Ascending aorta (tissue), 2 donors: ENCODE data around the gene ZC3H18. TPM values are rescaled to one million over a fixed set of nuclear protein-coding genes. Genes with fewer than 3 reads are reported as not detected.

Source experiments
- DNase-seq, 2 donors: peaks; one replicate each; pipeline ENCODE4 v3.0.0-alpha.2; 2019; ENCODE audit warnings: low spot score in 2 of 2
- H3K27ac ChIP-seq, 2 donors: fragments of 200-600 bp; sonication (generic); one replicate each; pipeline ENCODE4 v1.5.1; 2016 to 2017; ENCODE audit warnings: mild to moderate bottlenecking in 1 of 2
- H3K27me3 ChIP-seq: fragments of 200-600 bp; sonication (generic); one replicate; pipeline ENCODE4 v1.5.1; 2017
- H3K36me3 ChIP-seq, 2 donors: fragments of 200-600 bp; sonication (generic); one replicate each; pipeline ENCODE4 v1.5.1; 2016
- H3K4me1 ChIP-seq, 2 donors: fragments of 200-600 bp; sonication (generic); one replicate each; pipeline ENCODE4 v1.5.1; 2016 to 2017; ENCODE audit warnings: mild to moderate bottlenecking in 1 of 2
- H3K4me3 ChIP-seq, 2 donors: fragments of 200-600 bp; sonication (generic); one replicate each; pipeline ENCODE4 v1.5.1; 2016 to 2017; ENCODE audit warnings: mild to moderate bottlenecking in 1 of 2
- H3K9me3 ChIP-seq, 2 donors: fragments of 200-600 bp; sonication (generic); one replicate each; pipeline ENCODE4 v1.5.1; 2016
- CTCF ChIP-seq, 3 experiments: fragments of 200-600 bp in 2 of 3; fragments of 450-650 bp in 1 of 3; sonication (generic) in 2 of 3; IDR thresholded peaks; one replicate each; pipeline ENCODE4 v1.5.1; 2016 to 2019; ENCODE audit warnings: antibody characterized with exemption in 3 of 3, mild to moderate bottlenecking in 1 of 3, moderate library complexity in 1 of 3
- intact Hi-C: fragments of 100-400 bp; cut with DNase I; formaldehyde crosslinking; loops from one replicate; pipeline ENCODE4 v1.15.1; 2023
- total RNA-seq: library from RNA; depleted of rRNA; stranded (reverse); fragments of >200 nt; gene quantifications from one replicate; pipeline ENCODE4 v1.1.0, GENCODE V29; 2016

ZC3H18 gene
- total RNA-seq, 1 donor from 2014 or later, result 36.3 TPM

- peaks cover 0 to under 1% of the 10 kb centered on the region in 2 donors for H3K4me1 ChIP-seq
- H3K36me3 ChIP-seq, result no peaks in the 10 kb centered on the region
- H3K27ac ChIP-seq, result no peak overlapping the region
- DNase-seq, result no peak
- intact Hi-C loops, result no loop called here
- H3K27me3 ChIP-seq, result no peaks in the 10 kb centered on the region
- no peak for TF ChIP-seq CTCF (IDR thresholded peaks at IDR 0.05)
- H3K9me3 ChIP-seq, result no peaks in the 10 kb centered on the region
- no peak overlapping the region for H3K4me3 ChIP-seq
Observed at GRCh38 chr16:88639231-88640038, 69.2 kb downstream of the ZC3H18 start.

- no peak for DNase-seq
- TF ChIP-seq CTCF (IDR thresholded peaks at IDR 0.05), result no peak
- Histone ChIP-seq H3K27ac (no peak overlapping the region), H3K9me3 (no peaks in the 10 kb centered on the region), H3K36me3 (no peaks in the 10 kb centered on the region), H3K27me3 (no peaks in the 10 kb centered on the region), H3K4me3 (no peak overlapping the region), H3K4me1 (no peaks in the 10 kb centered on the region)
- intact Hi-C loops, result no loop called here
Observed at GRCh38 chr16:88640039-88640495, 69.9 kb downstream of the ZC3H18 start.

DNA sequence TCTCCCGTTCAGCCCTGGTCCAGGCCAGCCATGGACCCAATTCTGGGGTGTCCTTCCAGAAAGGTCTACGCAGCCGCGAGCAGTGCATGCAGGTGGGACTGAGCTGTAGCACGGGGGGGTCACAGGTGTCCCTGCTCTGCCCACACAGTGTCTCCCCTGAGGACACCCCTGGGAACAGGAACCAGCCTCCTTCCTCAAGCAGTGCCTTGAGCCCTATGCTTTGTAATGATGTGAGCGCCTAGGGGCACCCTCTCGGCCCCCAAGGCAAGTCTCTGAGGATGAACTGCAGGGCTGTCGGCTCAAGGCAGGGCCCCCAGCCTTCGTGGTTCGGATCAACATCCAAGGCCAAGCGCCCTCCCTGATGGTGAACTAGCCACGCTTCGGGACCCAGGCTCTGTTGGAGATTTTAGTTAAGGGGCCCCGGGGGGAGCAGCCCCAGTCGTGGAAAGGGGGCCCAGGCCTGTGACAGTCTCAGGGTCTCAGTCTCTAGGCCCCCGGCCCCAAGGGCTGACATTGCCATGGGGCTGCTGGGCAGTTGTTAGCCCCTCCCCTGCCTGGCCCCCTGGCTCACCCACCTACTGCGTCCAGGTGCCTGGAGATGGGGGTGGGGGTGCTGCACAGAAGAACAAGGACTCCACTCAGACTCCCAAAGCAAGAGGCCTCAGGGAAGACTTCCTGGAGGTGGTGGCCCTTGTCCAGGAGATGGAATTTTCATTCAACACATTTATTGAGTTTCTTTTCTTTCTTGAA is 70.5 kb downstream of the ZC3H18 start:
- H3K36me3 ChIP-seq, result no peaks in the 10 kb centered on the region
- intact Hi-C loops, result no loop called here
- no peaks in the 10 kb centered on the region for H3K4me1 ChIP-seq
- DNase-seq, result no peak
- no peaks in the 10 kb centered on the region for H3K9me3 ChIP-seq
- no peak for TF ChIP-seq CTCF (IDR thresholded peaks at IDR 0.05)
- H3K27ac ChIP-seq, result no peak overlapping the region
- no peaks in the 10 kb centered on the region for H3K27me3 ChIP-seq
- H3K4me3 ChIP-seq, result no peak overlapping the region

GRCh38 chr16:88642881-88643643 is 72.9 kb downstream of the ZC3H18 start:
- no peaks in the 10 kb centered on the region for H3K4me1 ChIP-seq
- intact Hi-C loops, result no loop called here
- H3K27ac ChIP-seq, result no peak overlapping the region
- no peaks in the 10 kb centered on the region for H3K36me3 ChIP-seq
- no peaks in the 10 kb centered on the region for H3K27me3 ChIP-seq
- H3K4me3 ChIP-seq, result no peak overlapping the region
- no peak for TF ChIP-seq CTCF (IDR thresholded peaks at IDR 0.05)
- H3K9me3 ChIP-seq, result no peaks in the 10 kb centered on the region
- no peak for DNase-seq

- no peaks in the 10 kb centered on the region for H3K9me3 ChIP-seq
- intact Hi-C loops, result no loop called here
- no peak for DNase-seq
- H3K36me3 ChIP-seq, result no peaks in the 10 kb centered on the region
- no peaks in the 10 kb centered on the region for H3K27me3 ChIP-seq
- no peak overlapping the region for H3K27ac ChIP-seq
- TF ChIP-seq CTCF (IDR thresholded peaks at IDR 0.05), result no peak
- H3K4me1 ChIP-seq, result no peaks in the 10 kb centered on the region
- no peak overlapping the region for H3K4me3 ChIP-seq
Observed at GRCh38 chr16:88643644-88643932, 73.4 kb downstream of the ZC3H18 start.
